H1 (cell line): ENCODE data around the gene GSG1L. TPM values are rescaled to one million over a fixed set of nuclear protein-coding genes. Genes with fewer than 3 reads are reported as not detected.

ENCODE experiments used
- CHD7 ChIP-seq: fragments of 300-600 bp; sonication (generic); IDR thresholded peaks from 2 replicates; pipeline ENCODE4 v1.7.1; 2012; ENCODE audit warnings: low read length, moderate library complexity, mild to moderate bottlenecking, inconsistent platforms; ENCODE audit not compliant: insufficient replicate concordance
- polyA plus RNA-seq, 7 experiments: library from polyadenylated mRNA; depleted of rRNA in 3 of 7; stranded (reverse) in 5 of 7; unstranded in 2 of 7; fragments of >200 nt in 5 of 7; fragments of 200-250 nt in 2 of 7; gene quantifications; 1 replicate in 5 of 7; 2 replicates in 1 of 7; 4 replicates in 1 of 7; pipeline versions ENCODE4 v1.2.1 to v1.2.3, GENCODE V29; 2011 to 2013; ENCODE audit warnings: missing spikeins in 2 of 7, mixed read lengths in 2 of 7
- total RNA-seq: library from RNA; stranded (reverse); fragmentation: NEBNext Ultra II Directional; extraction: Animal tissue kit (Norgen Biotek cat#: 25700); gene quantifications from 2 replicates; pipeline ENCODE4 v1.2.1, GENCODE V29; 2021

Gene GSG1L
- total and polyA plus RNA-seq, 2 of the 8 experiments (the other 6 are each of a cell fraction or from before 2014, with no cell fraction given), result 0.71 to 1.1 TPM

DNA sequence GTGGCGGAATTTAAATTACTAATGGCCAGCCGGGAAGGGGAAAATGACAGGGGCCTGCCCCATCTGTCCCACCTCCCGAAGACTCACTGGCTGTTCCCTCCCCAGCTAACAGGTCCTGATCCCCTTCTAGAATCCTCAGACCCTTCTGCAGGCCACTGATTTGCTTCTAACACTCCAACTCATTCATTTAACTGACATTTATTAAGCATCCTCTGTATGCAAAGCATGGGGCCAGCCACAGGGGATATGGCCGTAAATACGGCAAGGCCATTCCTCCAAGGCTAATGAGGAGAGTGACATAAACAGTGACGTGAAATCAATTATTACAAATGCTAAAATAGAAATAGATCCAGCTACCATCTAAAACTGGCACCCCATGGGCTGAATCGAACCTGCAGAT lies 195.3 kb downstream of the GSG1L start (continued):
- TF ChIP-seq CHD7, result no peak
